Pancreas (tissue), 10 donors: ENCODE data around the gene RNF175. TPM values are rescaled to one million over a fixed set of nuclear protein-coding genes. Genes with fewer than 3 reads are reported as not detected.
A peak's percentile ranks its signal among the peaks of the same experiment; 100 is the strongest.

Experiments used
- ATAC-seq, 4 donors: fragments of 200-7000 bp; cut with Tn5 transposase; one replicate each; pipeline versions ENCODE4 v1.8.0 to v1.9.1; 2020; ENCODE audit warnings: mild to moderate bottlenecking in 4 of 4, moderate library complexity in 4 of 4
- DNase-seq, 6 donors: peaks; one replicate each; pipeline ENCODE4 v3.0.0-alpha.2; 2020
- FAIRE-seq: peaks from 2 replicates; lab custom pipeline; 2012; peaks lifted over from hg19 to GRCh38; lab: Jason Lieb, UNC
- H3K27ac ChIP-seq, 4 donors: fragments of 200-600 bp; sonication (generic); 1 replicate in 3 of 4; 2 replicates in 1 of 4; pipeline versions ENCODE4 v1.5.0 to v1.8.0; 2020
- H3K27me3 ChIP-seq, 4 donors: fragments of 200-600 bp; one replicate each; pipeline ENCODE4 v1.8.0; 2021
- H3K36me3 ChIP-seq, 3 donors: fragments of 200-600 bp; sonication (generic) in 1 of 3; one replicate each; pipeline versions ENCODE4 v1.5.0 to v1.8.0; 2020 to 2021
- H3K4me1 ChIP-seq, 3 donors: fragments of 200-600 bp; one replicate each; pipeline ENCODE4 v1.8.0; 2021
- H3K4me3 ChIP-seq, 4 donors: fragments of 200-600 bp; sonication (generic) in 2 of 4; one replicate each; pipeline versions ENCODE4 v1.5.0 to v1.8.0; 2020 to 2021
- H3K9me3 ChIP-seq, 4 donors: fragments of 200-600 bp; one replicate each; pipeline ENCODE4 v1.8.0; 2021
- CTCF ChIP-seq, 4 donors: fragments of 200-600 bp; sonication (generic) in 3 of 4; IDR thresholded peaks; one replicate each; pipeline versions ENCODE4 v1.5.0 to v1.8.0; 2021; ENCODE audit warnings: antibody characterized with exemption in 4 of 4
- WGBS, 2 donors: extraction: QIAGEN DNeasy Blood & Tissue Kit; methylation state at CpG; one replicate each; pipeline ENCODE4 v1.1.7; 2013; 5-methylcytosine and 5-hydroxymethylcytosine counted together
- intact Hi-C, 3 donors: fragments of 100-400 bp; cut with DNase I; formaldehyde crosslinking; loops; one replicate each; pipeline versions ENCODE4 v1.11.1 to v1.14.2; 2022
- polyA plus RNA-seq, 2 donors: library from polyadenylated mRNA; stranded (reverse); fragments of 200-250 nt; gene quantifications; one replicate each; pipeline ENCODE4 v1.2.3, GENCODE V29; 2013
- total RNA-seq, 6 donors: library from RNA; stranded (reverse); fragmentation: NEBNext Ultra II Directional in 4 of 6; extraction: Animal tissue kit (Norgen Biotek cat#: 25700) in 4 of 6; gene quantifications; one replicate each; pipeline versions ENCODE4 v1.2.1 to v1.2.4, GENCODE V29; 2021 to 2023
- donor health status: healthy with polysubstance abuse.
- donor health status: DM: no; HTN: no; CAD: no; lungs with moderate emphysema.
- donor health status: DM: no; HTN: no; CAD: no.
- donor health status: control.
- donor health status: control.
- donor health status: Bipolar disorder and iron deficiency.
- donor health status: DM: yes; HTN: yes; CAD: no.
- donor health status: DM: no; HTN: no; CAD: no.
- donor health status: DM: no; HTN: no; CAD: no.
- donor health status: DM: yes; HTN: yes; CAD: no.

The RNF175 gene
- total and polyA plus RNA-seq, 8 donors: 0.12 TPM; not detected in 7

- 56 to 61% methylated on average over 28 of the region's 28 CpGs for WGBS, 2 donors
- Histone ChIP-seq H3K36me3 (no peaks in the 10 kb centered on the region), H3K9me3 (no peaks in the 10 kb centered on the region), H3K27ac (no peak overlapping the region), H3K4me3 (no peak overlapping the region), H3K4me1 (peaks cover 0 to 16% (median 5%) of the 10 kb centered on the region in 3 donors), H3K27me3 (peaks cover 0 to 51% (median 12%) of the 10 kb centered on the region in 4 donors)
- ATAC-seq (no peak), FAIRE-seq (no peak), DNase-seq (peak in 1 of 6 donors; percentile 32)
- intact Hi-C loops: loop anchor here in 2 of 3 donors (10.0 kb wide), 2 partner anchors 515 to 535 kb away; no protein-coding TSS in a partner anchor
- TF ChIP-seq CTCF (IDR thresholded peaks at IDR 0.05): no peak
Measured at GRCh38 chr4:153789741-153790499, 30.1 kb upstream of the RNF175 start.

- H3K27me3 ChIP-seq: peaks cover 0 to 51% (median 12%) of the 10 kb centered on the region in 4 donors
- no peaks in the 10 kb centered on the region for H3K9me3 ChIP-seq
- intact Hi-C loops: loop anchor here in 2 of 3 donors (10.0 kb wide), 2 partner anchors 516 to 536 kb away; no protein-coding TSS in a partner anchor
Measured at GRCh38 chr4:153788413-153789276, 28.8 kb upstream of the RNF175 start, which contains the start of gene SFRP2. Gene SFRP2 (minus strand): TSS chr4:153789083. CDS start chr4:153788835, 248 bp downstream.

GRCh38 chr4:153788051-153788412 is 28.2 kb upstream of the RNF175 start:
- DNase-seq (no peak), ATAC-seq (no peak), FAIRE-seq (no peak)
- TF ChIP-seq CTCF (IDR thresholded peaks at IDR 0.05): no peak
- Histone ChIP-seq H3K36me3 (no peaks in the 10 kb centered on the region), H3K9me3 (no peaks in the 10 kb centered on the region), H3K4me1 (peaks cover 0 to 16% (median 5%) of the 10 kb centered on the region in 3 donors), H3K27ac (no peak overlapping the region), H3K4me3 (peak overlapping the region in 1 of 4 donors; percentile 35), H3K27me3 (peaks cover 0 to 51% (median 12%) of the 10 kb centered on the region in 4 donors)
- 24 to 28% methylated on average over 15 of the region's 15 CpGs for WGBS, 2 donors
- intact Hi-C loops: loop anchor here in 2 of 3 donors (10.0 kb wide), 2 partner anchors 517 to 537 kb away; no protein-coding TSS in a partner anchor

More at GRCh38 chr4:153788413-153789276, 28.8 kb upstream of the RNF175 start, which contains the start of gene SFRP2:
- Histone ChIP-seq H3K4me3 (peak within 1 kb of the TSS in 3 of 4 donors; percentile 1 to 35 (median 27)), H3K36me3 (no peaks in the 10 kb centered on the region), H3K4me1 (peaks cover 0 to 16% (median 5%) of the 10 kb centered on the region in 3 donors), H3K27ac (no peak within 1 kb of the TSS)
- WGBS, 2 donors: 3 to 5% methylated on average over 65 to 72 of the region's 72 CpGs
- FAIRE-seq (no peak), ATAC-seq (peak in 3 of 4 donors; percentile 10 to 45 (median 29)), DNase-seq (peak in 3 of 6 donors; percentile 26 to 81 (median 65))
- TF ChIP-seq CTCF (IDR thresholded peaks at IDR 0.05): no peak

- no peak for TF ChIP-seq CTCF (IDR thresholded peaks at IDR 0.05)
- 72 to 73% methylated on average over 5 of the region's 5 CpGs for WGBS, 2 donors
- peaks cover 0 to 47% (median 10%) of the 10 kb centered on the region in 4 donors for H3K27me3 ChIP-seq
- ATAC-seq (no peak), FAIRE-seq (no peak), DNase-seq (no peak)
- no peak overlapping the region for H3K27ac ChIP-seq
- intact Hi-C loops: loop anchor here in 2 of 3 donors (10.0 kb wide), 2 partner anchors 517 to 537 kb away; no protein-coding TSS in a partner anchor
- no peak overlapping the region for H3K4me3 ChIP-seq
- peaks cover 0 to 16% (median 5%) of the 10 kb centered on the region in 3 donors for H3K4me1 ChIP-seq
- H3K9me3 ChIP-seq: no peaks in the 10 kb centered on the region
- H3K36me3 ChIP-seq: no peaks in the 10 kb centered on the region
Measured at GRCh38 chr4:153787575-153787974, 27.8 kb upstream of the RNF175 start.
